Calu3 (cell line): ENCODE data around the gene EME1. TPM values are rescaled to one million over a fixed set of nuclear protein-coding genes. Genes with fewer than 3 reads are reported as not detected.

Experiments used
- BruUV-seq: library from RNA; stranded (reverse); fragments of 400-500 nt; replicated peaks from 2 replicates; lab custom pipeline; 2021; lab: Mats Ljungman, UMichigan
- CTCF ChIA-PET: fragments of 300-600 bp; sonication (Branson Sonifier 250); formaldehyde crosslinking; loops from one replicate; lab custom pipeline; 2022; ENCODE audit warnings: antibody characterized with exemption; lab: Charles Lee
- DNase-seq: peaks from one replicate; pipeline ENCODE4 v3.0.0; 2022
- H3K27ac Mint-ChIP-seq: one replicate; pipeline ENCODE4 v1.8.0; 2022; ENCODE audit warnings: mixed read lengths; ENCODE audit not compliant: unreplicated experiment
- H3K27me3 Mint-ChIP-seq: one replicate; pipeline ENCODE4 v1.8.0; 2022; ENCODE audit warnings: mixed read lengths; ENCODE audit not compliant: unreplicated experiment
- H3K36me3 Mint-ChIP-seq: one replicate; pipeline ENCODE4 v1.8.0; 2022; ENCODE audit warnings: mild to moderate bottlenecking, moderate library complexity, mixed read lengths; ENCODE audit not compliant: insufficient read depth, unreplicated experiment
- H3K4me1 Mint-ChIP-seq: one replicate; pipeline ENCODE4 v1.8.0; 2022; ENCODE audit warnings: mild to moderate bottlenecking, low read depth, mixed read lengths; ENCODE audit not compliant: unreplicated experiment
- H3K4me3 Mint-ChIP-seq: one replicate; pipeline ENCODE4 v1.8.0; 2022; ENCODE audit warnings: mild to moderate bottlenecking, low read depth, moderate library complexity, mixed read lengths; ENCODE audit not compliant: unreplicated experiment
- H3K9me3 Mint-ChIP-seq: one replicate; pipeline ENCODE4 v1.8.0; 2022; ENCODE audit warnings: low read depth, mixed read lengths; ENCODE audit not compliant: unreplicated experiment
- intact Hi-C: fragments of 100-400 bp; cut with micrococcal nuclease; formaldehyde crosslinking; loops from one replicate; pipeline ENCODE4 v1.10.0; 2022; ENCODE audit not compliant: unreplicated experiment
- total RNA-seq: library from RNA; stranded (reverse); gene quantifications from 2 replicates; pipeline ENCODE4 v1.2.3, GENCODE V29; 2022
- TF ChIP-seq, protein P1 (sequence below): fragments of 200-600 bp; IDR thresholded peaks from one replicate; pipeline ENCODE4 v1.8.0; 2022; ENCODE audit warnings: antibody characterized with exemption; ENCODE audit not compliant: unreplicated experiment

EME1 gene
- total RNA-seq, 1 experiment from 2014 or later = 33.5 TPM

GRCh38 chr17:50392621-50393020 is 19.6 kb downstream of the EME1 start:
- CTCF ChIA-PET = no interaction called here
- TF ChIP-seq, protein P1, sequence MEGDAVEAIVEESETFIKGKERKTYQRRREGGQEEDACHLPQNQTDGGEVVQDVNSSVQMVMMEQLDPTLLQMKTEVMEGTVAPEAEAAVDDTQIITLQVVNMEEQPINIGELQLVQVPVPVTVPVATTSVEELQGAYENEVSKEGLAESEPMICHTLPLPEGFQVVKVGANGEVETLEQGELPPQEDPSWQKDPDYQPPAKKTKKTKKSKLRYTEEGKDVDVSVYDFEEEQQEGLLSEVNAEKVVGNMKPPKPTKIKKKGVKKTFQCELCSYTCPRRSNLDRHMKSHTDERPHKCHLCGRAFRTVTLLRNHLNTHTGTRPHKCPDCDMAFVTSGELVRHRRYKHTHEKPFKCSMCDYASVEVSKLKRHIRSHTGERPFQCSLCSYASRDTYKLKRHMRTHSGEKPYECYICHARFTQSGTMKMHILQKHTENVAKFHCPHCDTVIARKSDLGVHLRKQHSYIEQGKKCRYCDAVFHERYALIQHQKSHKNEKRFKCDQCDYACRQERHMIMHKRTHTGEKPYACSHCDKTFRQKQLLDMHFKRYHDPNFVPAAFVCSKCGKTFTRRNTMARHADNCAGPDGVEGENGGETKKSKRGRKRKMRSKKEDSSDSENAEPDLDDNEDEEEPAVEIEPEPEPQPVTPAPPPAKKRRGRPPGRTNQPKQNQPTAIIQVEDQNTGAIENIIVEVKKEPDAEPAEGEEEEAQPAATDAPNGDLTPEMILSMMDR = no peak
- Mint-ChIP-seq H3K36me3 (peaks cover 95% of the 10 kb centered on the region), H3K27ac (no peak overlapping the region), H3K4me3 (no peak overlapping the region), H3K9me3 (no peaks in the 10 kb centered on the region), H3K27me3 (no peaks in the 10 kb centered on the region), H3K4me1 (peaks cover 41% of the 10 kb centered on the region)
- no peak for DNase-seq
- BruUV-seq = no TSS peak
- intact Hi-C loops = no loop called here

DNA sequence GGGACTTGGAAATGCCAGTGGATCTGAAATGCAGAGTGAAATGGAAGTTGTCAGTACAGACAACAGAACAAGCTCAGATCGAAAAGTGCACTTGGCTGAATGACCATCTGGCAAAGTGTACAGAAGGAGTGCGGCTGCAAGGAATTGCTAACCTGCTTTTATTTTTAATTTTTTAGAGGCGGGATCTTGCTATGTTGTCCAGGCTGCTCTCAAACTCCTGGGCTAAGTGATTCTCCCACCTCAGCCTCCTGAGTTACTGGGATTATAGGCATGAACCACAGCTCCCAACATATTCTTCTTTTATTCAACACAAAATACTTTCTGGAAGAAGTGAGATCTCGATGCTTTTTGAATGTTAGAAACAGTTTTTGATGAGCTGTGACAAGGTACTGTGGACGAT is 20.7 kb downstream of the EME1 start:
- DNase-seq = no peak
- intact Hi-C loops = no loop called here
- H3K27ac Mint-ChIP-seq = no peak overlapping the region
- CTCF ChIA-PET = no interaction called here
- TF ChIP-seq, protein P1 = no peak
- peaks cover 89% of the 10 kb centered on the region for H3K36me3 Mint-ChIP-seq
- H3K27me3 Mint-ChIP-seq = no peaks in the 10 kb centered on the region
- H3K9me3 Mint-ChIP-seq = no peaks in the 10 kb centered on the region
- peaks cover 47% of the 10 kb centered on the region for H3K4me1 Mint-ChIP-seq
- BruUV-seq = no TSS peak
- H3K4me3 Mint-ChIP-seq = peak overlapping the region; percentile 2

DNA sequence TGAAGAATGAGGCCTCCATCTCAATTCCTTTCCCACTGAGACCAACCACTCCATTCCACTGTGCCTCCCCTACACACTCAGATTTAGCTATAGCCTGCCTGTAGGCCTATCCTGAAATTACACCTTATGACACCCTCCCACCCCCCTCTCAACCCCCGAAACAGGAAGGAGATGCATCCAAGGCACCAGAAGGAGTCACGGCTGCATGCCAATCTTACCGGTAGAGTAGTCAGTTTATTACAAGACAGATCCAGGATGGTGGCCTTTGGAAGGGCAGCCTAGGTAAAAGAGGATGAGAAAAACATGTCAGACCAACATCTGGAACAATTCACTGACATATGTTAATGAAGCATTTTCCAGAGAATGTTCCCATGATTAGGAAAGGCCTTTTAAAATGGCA is 21.7 kb downstream of the EME1 start:
- H3K36me3 Mint-ChIP-seq = peaks cover 79% of the 10 kb centered on the region
- DNase-seq = no peak
- CTCF ChIA-PET = interaction anchor here (0.7 kb wide), 1 partner anchor 77 kb away, joined by 4 read pairs; no protein-coding TSS in a partner anchor
- H3K27me3 Mint-ChIP-seq = no peaks in the 10 kb centered on the region
- intact Hi-C loops = loop anchor here (5.0 kb wide), 1 partner anchor 48 kb away; no protein-coding TSS in a partner anchor
- TF ChIP-seq, protein P1 = no peak
- H3K4me3 Mint-ChIP-seq = peak overlapping the region; percentile 87
- no peaks in the 10 kb centered on the region for H3K9me3 Mint-ChIP-seq
- H3K27ac Mint-ChIP-seq = peak overlapping the region; percentile 84
- H3K4me1 Mint-ChIP-seq = peaks cover 47% of the 10 kb centered on the region
- no TSS peak for BruUV-seq

DNA sequence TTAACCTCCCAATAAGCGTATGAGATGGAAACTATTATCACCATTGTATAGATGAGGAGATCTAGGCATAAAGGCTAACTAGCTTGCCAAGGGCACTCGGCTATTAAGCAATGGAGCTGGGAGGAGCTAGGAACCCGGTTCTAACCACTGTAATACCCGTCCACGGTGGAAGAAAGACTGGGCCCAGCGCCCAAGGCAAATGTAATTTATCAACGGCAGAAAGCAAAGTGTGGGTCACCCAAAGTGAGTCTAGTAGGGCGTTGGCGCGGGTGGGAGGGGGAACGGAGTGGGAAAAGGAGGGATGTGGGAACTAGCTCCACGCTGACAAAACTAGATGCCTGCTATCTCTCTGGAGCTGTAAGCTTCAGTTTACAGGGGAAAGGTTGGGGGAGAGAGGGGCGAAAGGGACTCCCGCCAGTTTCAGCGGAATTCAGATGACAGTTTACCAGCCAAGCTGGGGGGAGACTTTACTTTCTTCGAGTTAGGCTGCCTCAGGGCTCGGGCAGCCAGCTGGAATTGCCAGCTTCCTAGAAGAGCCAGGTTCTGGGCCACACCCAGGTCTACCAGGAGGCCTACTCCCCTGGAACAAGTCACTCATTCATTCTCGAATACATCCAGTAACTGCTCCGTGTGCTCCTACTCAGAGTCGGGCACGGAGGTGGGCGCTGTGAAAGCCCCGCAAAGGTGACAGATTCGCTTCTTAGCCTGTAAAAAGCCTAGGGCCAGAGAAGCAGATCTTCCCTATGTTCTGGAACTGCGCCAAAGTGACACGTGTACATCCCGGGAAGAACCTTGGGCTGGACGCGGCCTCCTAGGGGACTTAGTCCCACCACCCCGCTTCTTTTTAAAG is 23.5 kb downstream of the EME1 start:
- peaks cover 66% of the 10 kb centered on the region for H3K36me3 Mint-ChIP-seq
- intact Hi-C loops = loop anchor here (1.0 to 5.0 kb wide), 3 partner anchors 31 to 82 kb away; partner anchors contain the start of gene RSAD1
- no peaks in the 10 kb centered on the region for H3K27me3 Mint-ChIP-seq
- peak overlapping the region; percentile 86 for H3K27ac Mint-ChIP-seq
- TF ChIP-seq, protein P1 = no peak
- peaks cover 47% of the 10 kb centered on the region for H3K4me1 Mint-ChIP-seq
- BruUV-seq = no TSS peak
- CTCF ChIA-PET = interaction anchor here (0.5 to 4.0 kb wide), 20 partner anchors 8 to 376 kb away, joined by 3 to 36 read pairs (median 8); partner anchors contain the start of genes ACSF2, LUC7L3, RSAD1 and XYLT2
- peak; percentile 65 for DNase-seq
- no peaks in the 10 kb centered on the region for H3K9me3 Mint-ChIP-seq
- H3K4me3 Mint-ChIP-seq = peak overlapping the region; percentile 87
